B cell (primary cell): Measurements from ENCODE around the gene NLGN1.

Experiments used
- CTCF ChIP-seq: fragments of 200-600 bp; IDR thresholded peaks from one replicate; pipeline ENCODE4 v1.8.0; 2022; ENCODE audit warnings: antibody characterized with exemption, mild to moderate bottlenecking
- EZH2 ChIP-seq: IDR thresholded peaks from 2 replicates; pipeline ENCODE4 v1.6.1; 2012; ENCODE audit warnings: borderline replicate concordance, low read depth, mild to moderate bottlenecking, moderate library complexity, low read length; ENCODE audit not compliant: insufficient read depth, poor library complexity, severe bottlenecking

DNA sequence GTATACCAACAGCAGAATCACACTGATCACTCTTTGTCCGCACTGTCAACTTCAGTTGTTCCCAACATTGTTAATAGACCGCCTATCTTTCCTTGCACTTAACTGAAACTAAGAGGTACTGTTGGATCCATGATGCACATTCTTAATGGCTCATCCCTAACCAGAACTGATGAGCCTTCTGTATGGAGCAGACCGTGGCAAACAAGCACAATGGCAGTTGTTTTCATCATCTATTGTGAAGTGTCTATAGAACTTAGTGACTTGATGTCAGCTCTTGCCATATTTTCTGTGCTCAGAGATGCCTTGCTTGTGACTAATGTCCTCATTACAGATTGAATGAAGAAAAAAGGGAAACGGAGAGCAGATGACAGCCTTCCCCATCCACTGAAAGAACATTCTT, 347.4 kb downstream of the NLGN1 start:
- no peak for TF ChIP-seq CTCF
- no peak for TF ChIP-seq EZH2
